Fibroblast of lung (primary cell): ENCODE data around the gene NCK2.

ENCODE experiments used
- CTCF ChIP-seq, 2 donors: IDR thresholded peaks in 1 of 2; conservative IDR thresholded peaks in 1 of 2; 1 replicate in 1 of 2; 2 replicates in 1 of 2; pipeline ENCODE4 v1.5.1; 2011 to 2012; ENCODE audit warnings: low read length in 2 of 2, control low read depth in 1 of 2, inconsistent platforms in 1 of 2, low read depth in 1 of 2, mild to moderate bottlenecking in 1 of 2
- EZH2 ChIP-seq: IDR thresholded peaks from 2 replicates; pipeline ENCODE4 v1.5.1; 2012; ENCODE audit warnings: low read length, control low read depth, mild to moderate bottlenecking; ENCODE audit errors: missing control alignments

GRCh38 chr2:105925390-105925789, 180.7 kb downstream of the NCK2 start:
- TF ChIP-seq CTCF (conservative IDR thresholded peaks at IDR 0.05 in 1 of 2, IDR thresholded peaks at IDR 0.05 in 1 of 2; ENCODE audit: low read depth in 1 of 2, low read length in 2 of 2) (no peak), EZH2 (no peak)
